ENCODE results near the gene GBGT1. TPM values are rescaled to one million over a fixed set of nuclear protein-coding genes. Genes with fewer than 3 reads are reported as not detected.

The GBGT1 gene
- total and polyA plus RNA-seq, 2 experiments from 2014 or later, result 3.7 to 22.4 TPM

- 0 out of 2 replicates have a peak, but pooled peaks cover 2% of the 10 kb centered on the region for H3F3A ChIP-seq (replicated peaks; ENCODE audit: low read depth)
- no peaks in the 10 kb centered on the region for H3K79me2 ChIP-seq (replicated peaks; ENCODE audit: insufficient read depth)
- H3K27me3 Mint-ChIP-seq (ENCODE audit: insufficient read depth, low read depth, poor library complexity), result peaks cover 24% of the 10 kb centered on the region
- H3K4me3 Mint-ChIP-seq, result no peak overlapping the region
- H3K4me1 ChIP-seq (ENCODE audit: insufficient read depth), result no peaks in the 10 kb centered on the region
- H3K36me3 Mint-ChIP-seq (ENCODE audit: low read depth), result peaks cover 3% of the 10 kb centered on the region; the same call in 1 of the 3 replicates
- no peak overlapping the region for H3K27ac ChIP-seq (ENCODE audit: low read depth)
- no peak overlapping the region for H2AFZ ChIP-seq
- H3K4me1 Mint-ChIP-seq, result peaks cover 10% of the 10 kb centered on the region
- H4K20me1 ChIP-seq (replicated peaks; ENCODE audit: insufficient read depth), result no peaks in the 10 kb centered on the region; the same call in 1 of the 2 replicates
- ATAC-seq, result peak; percentile 18
- no peak for DNase-seq (ENCODE audit: low spot score)
- no peak overlapping the region for H3K27ac Mint-ChIP-seq
- no peaks in the 10 kb centered on the region for H3K36me3 ChIP-seq (ENCODE audit: insufficient read depth)
- H3K9me3 Mint-ChIP-seq, result no peaks in the 10 kb centered on the region
- TF ChIP-seq STAT1 (IDR thresholded peaks at IDR 0.05; ENCODE audit: unreplicated experiment) (no peak), JUNB (IDR thresholded peaks at IDR 0.05; ENCODE audit: unreplicated experiment) (no peak), CREB1 (CRISPR knock-in tag; IDR thresholded peaks at IDR 0.05; ENCODE audit: low read depth) (no peak), EZH2 (IDR thresholded peaks at IDR 0.05; ENCODE audit: low read depth, unreplicated experiment) (no peak), ETS1 (IDR thresholded peaks at IDR 0.05) (no peak), ZNF114 (CRISPR knock-in tag; IDR thresholded peaks at IDR 0.05) (no peak), ZNF331 (CRISPR knock-in tag; IDR thresholded peaks at IDR 0.05; ENCODE audit: low read depth) (no peak), EZH2phosphoT487 (IDR thresholded peaks at IDR 0.05; ENCODE audit: unreplicated experiment) (no peak), NANOG (IDR thresholded peaks at IDR 0.05; ENCODE audit: borderline replicate concordance) (no peak), ZNF462 (CRISPR knock-in tag; IDR thresholded peaks at IDR 0.05) (no peak), REST (IDR thresholded peaks at IDR 0.05; ENCODE audit: unreplicated experiment) (no peak), CTCF (conservative IDR thresholded peaks at IDR 0.05; ENCODE audit: low read depth in 2 of 2) (no peak), POLR2AphosphoS5 (IDR thresholded peaks at IDR 0.05; ENCODE audit: low read depth) (no peak)
- no peaks in the 10 kb centered on the region for H3K9me2 ChIP-seq (ENCODE audit: insufficient read depth)
- H3K27me3 ChIP-seq (ENCODE audit: insufficient read depth), result peaks cover 18% of the 10 kb centered on the region; the same call in 1 of the 2 replicates
- no peak overlapping the region for H3K4me2 ChIP-seq
- H3K4me3 ChIP-seq, result no peak overlapping the region
Measured at GRCh38 chr9:133113949-133114885, 49.5 kb downstream of the GBGT1 start.

All from GM23338 (cell line).